ENCODE measurements around the gene HID1. TPM values are rescaled to one million over a fixed set of nuclear protein-coding genes. Genes with fewer than 3 reads are reported as not detected.

Gene HID1
- total RNA-seq, 1 donor from 2014 or later, result 2.6 TPM

DNA sequence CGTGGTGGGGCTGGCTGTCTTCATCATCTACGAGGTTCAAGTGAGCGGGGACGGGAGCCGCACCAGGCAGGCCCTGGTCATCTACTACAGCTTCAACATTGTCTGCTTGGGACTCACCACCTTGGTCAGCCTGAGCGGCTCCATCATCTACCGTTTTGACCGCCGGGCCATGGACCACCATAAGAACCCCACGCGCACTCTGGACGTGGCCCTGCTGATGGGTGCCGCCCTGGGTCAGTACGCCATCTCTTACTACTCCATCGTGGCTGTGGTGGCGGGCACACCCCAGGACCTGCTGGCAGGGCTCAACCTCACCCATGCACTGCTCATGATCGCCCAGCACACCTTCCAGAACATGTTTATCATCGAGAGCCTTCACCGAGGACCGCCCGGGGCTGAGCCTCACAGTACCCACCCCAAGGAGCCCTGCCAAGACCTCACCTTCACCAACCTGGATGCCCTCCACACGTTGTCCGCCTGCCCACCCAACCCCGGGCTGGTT, 42.0 kb downstream of the HID1 start:
- no peak overlapping the region for H2AFZ ChIP-seq (ENCODE audit: low read depth, low read length)
- H4K20me1 ChIP-seq (ENCODE audit: insufficient read depth, low read length), result no peaks in the 10 kb centered on the region
- H3K4me1 ChIP-seq (ENCODE audit: insufficient read depth, low read length), result no peaks in the 10 kb centered on the region
- H3K36me3 Mint-ChIP-seq (ENCODE audit: low read depth, unreplicated experiment), result peaks cover 2% of the 10 kb centered on the region
- peaks cover 86% of the 10 kb centered on the region for H3K27me3 Mint-ChIP-seq (ENCODE audit: low read depth, unreplicated experiment)
- FAIRE-seq, result no peak
- no peak overlapping the region for H3K27ac Mint-ChIP-seq (ENCODE audit: unreplicated experiment)
- no peak overlapping the region for H3K9ac ChIP-seq (ENCODE audit: low read length)
- H3K79me2 ChIP-seq (ENCODE audit: insufficient read depth, low read length), result no peaks in the 10 kb centered on the region
- H3K27ac ChIP-seq (ENCODE audit: low read depth, low read length), result no peak overlapping the region
- no peak for DNase-seq (ENCODE audit: low read depth)
- H3K27me3 ChIP-seq (ENCODE audit: insufficient read depth, low read length), result peaks cover 49% of the 10 kb centered on the region
- peaks cover 4% of the 10 kb centered on the region for H3K9me3 Mint-ChIP-seq (ENCODE audit: unreplicated experiment)
- H3K4me3 ChIP-seq (ENCODE audit: insufficient read depth, low read depth, low read length), result no peak overlapping the region
- H3K4me1 Mint-ChIP-seq (ENCODE audit: low read depth, unreplicated experiment), result no peaks in the 10 kb centered on the region
- no peak overlapping the region for H3K4me3 Mint-ChIP-seq (ENCODE audit: unreplicated experiment)
- TF ChIP-seq, protein P1, sequence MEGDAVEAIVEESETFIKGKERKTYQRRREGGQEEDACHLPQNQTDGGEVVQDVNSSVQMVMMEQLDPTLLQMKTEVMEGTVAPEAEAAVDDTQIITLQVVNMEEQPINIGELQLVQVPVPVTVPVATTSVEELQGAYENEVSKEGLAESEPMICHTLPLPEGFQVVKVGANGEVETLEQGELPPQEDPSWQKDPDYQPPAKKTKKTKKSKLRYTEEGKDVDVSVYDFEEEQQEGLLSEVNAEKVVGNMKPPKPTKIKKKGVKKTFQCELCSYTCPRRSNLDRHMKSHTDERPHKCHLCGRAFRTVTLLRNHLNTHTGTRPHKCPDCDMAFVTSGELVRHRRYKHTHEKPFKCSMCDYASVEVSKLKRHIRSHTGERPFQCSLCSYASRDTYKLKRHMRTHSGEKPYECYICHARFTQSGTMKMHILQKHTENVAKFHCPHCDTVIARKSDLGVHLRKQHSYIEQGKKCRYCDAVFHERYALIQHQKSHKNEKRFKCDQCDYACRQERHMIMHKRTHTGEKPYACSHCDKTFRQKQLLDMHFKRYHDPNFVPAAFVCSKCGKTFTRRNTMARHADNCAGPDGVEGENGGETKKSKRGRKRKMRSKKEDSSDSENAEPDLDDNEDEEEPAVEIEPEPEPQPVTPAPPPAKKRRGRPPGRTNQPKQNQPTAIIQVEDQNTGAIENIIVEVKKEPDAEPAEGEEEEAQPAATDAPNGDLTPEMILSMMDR (IDR thresholded peaks at IDR 0.05; ENCODE audit: insufficient read depth, low read depth, low read length), result no peak
- no peak for TF ChIP-seq EZH2 (IDR thresholded peaks at IDR 0.05; ENCODE audit: insufficient read depth, low read length)
- H3K4me2 ChIP-seq (ENCODE audit: low read length), result no peak overlapping the region
- H3K9me3 ChIP-seq (ENCODE audit: insufficient read depth, low read depth, low read length), result no peaks in the 10 kb centered on the region
- no peaks in the 10 kb centered on the region for H3K36me3 ChIP-seq (ENCODE audit: insufficient read depth, low read length)

DNA sequence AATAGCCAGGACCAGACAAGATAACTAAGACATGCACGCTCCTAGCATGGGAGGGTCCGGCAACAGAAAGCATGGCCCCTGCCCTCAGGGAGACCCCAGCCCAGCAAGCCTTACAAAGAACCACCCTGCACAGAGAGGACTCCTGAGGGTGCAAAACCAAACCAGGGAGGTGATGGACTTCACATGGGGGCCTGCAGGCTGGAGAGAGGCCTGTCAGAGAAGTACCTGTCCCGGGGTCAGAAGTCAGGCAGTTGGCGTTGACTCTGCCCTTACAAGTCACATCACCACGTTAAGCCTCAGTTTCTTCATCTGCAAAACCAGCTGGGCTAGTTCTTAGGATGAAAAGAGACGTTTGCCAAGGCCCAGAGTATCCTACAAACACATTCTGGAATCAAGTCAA, 43.8 kb downstream of the HID1 start:
- H3K27me3 ChIP-seq (ENCODE audit: insufficient read depth, low read length), result peaks cover 55% of the 10 kb centered on the region
- no peaks in the 10 kb centered on the region for H3K4me1 ChIP-seq (ENCODE audit: insufficient read depth, low read length)
- peaks cover 2% of the 10 kb centered on the region for H3K36me3 Mint-ChIP-seq (ENCODE audit: low read depth, unreplicated experiment)
- no peak overlapping the region for H3K4me3 Mint-ChIP-seq (ENCODE audit: unreplicated experiment)
- H3K9ac ChIP-seq (ENCODE audit: low read length), result no peak overlapping the region
- peaks cover 8% of the 10 kb centered on the region for H3K9me3 Mint-ChIP-seq (ENCODE audit: unreplicated experiment)
- TF ChIP-seq EZH2 (IDR thresholded peaks at IDR 0.05; ENCODE audit: insufficient read depth, low read length), result no peak
- TF ChIP-seq, protein P1 (IDR thresholded peaks at IDR 0.05; ENCODE audit: insufficient read depth, low read depth, low read length), result no peak
- H3K4me2 ChIP-seq (ENCODE audit: low read length), result no peak overlapping the region
- no peak overlapping the region for H2AFZ ChIP-seq (ENCODE audit: low read depth, low read length)
- no peaks in the 10 kb centered on the region for H4K20me1 ChIP-seq (ENCODE audit: insufficient read depth, low read length)
- H3K9me3 ChIP-seq (ENCODE audit: insufficient read depth, low read depth, low read length), result no peaks in the 10 kb centered on the region
- H3K36me3 ChIP-seq (ENCODE audit: insufficient read depth, low read length), result no peaks in the 10 kb centered on the region
- DNase-seq (ENCODE audit: low read depth), result no peak
- H3K4me3 ChIP-seq (ENCODE audit: insufficient read depth, low read depth, low read length), result no peak overlapping the region
- FAIRE-seq, result no peak
- H3K4me1 Mint-ChIP-seq (ENCODE audit: low read depth, unreplicated experiment), result no peaks in the 10 kb centered on the region
- peaks cover 83% of the 10 kb centered on the region for H3K27me3 Mint-ChIP-seq (ENCODE audit: low read depth, unreplicated experiment)
- no peaks in the 10 kb centered on the region for H3K79me2 ChIP-seq (ENCODE audit: insufficient read depth, low read length)
- H3K27ac ChIP-seq (ENCODE audit: low read depth, low read length), result no peak overlapping the region
- H3K27ac Mint-ChIP-seq (ENCODE audit: unreplicated experiment), result no peak overlapping the region

DNA sequence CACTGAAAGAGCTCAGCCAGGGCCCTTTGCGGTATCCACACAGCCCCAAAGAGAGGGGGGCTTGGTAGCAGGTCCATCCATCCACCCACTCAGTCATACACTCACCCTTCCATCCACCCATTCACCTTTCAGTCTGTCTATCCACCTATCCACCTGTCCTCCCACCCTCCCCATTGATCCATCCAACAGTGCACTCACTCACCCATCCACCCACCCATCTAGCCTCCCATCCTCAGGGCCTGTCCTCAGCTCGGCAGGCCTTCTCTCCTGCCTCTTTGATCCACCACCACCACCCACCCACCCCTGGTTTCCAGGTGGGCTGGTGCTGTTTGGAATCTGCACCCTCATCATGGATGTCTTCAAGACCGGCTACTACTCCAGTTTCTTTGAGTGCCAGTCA, 47.3 kb downstream of the HID1 start:
- no peak overlapping the region for H3K9ac ChIP-seq (ENCODE audit: low read length)
- no peak overlapping the region for H3K27ac Mint-ChIP-seq (ENCODE audit: unreplicated experiment)
- H3K4me3 Mint-ChIP-seq (ENCODE audit: unreplicated experiment), result no peak overlapping the region
- DNase-seq (ENCODE audit: low read depth), result no peak
- no peak overlapping the region for H2AFZ ChIP-seq (ENCODE audit: low read depth, low read length)
- H3K36me3 Mint-ChIP-seq (ENCODE audit: low read depth, unreplicated experiment), result peaks cover under 1% of the 10 kb centered on the region
- peaks cover 6% of the 10 kb centered on the region for H3K9me3 Mint-ChIP-seq (ENCODE audit: unreplicated experiment)
- H3K36me3 ChIP-seq (ENCODE audit: insufficient read depth, low read length), result no peaks in the 10 kb centered on the region
- FAIRE-seq, result no peak
- peaks cover 67% of the 10 kb centered on the region for H3K27me3 Mint-ChIP-seq (ENCODE audit: low read depth, unreplicated experiment)
- TF ChIP-seq, protein P1 (IDR thresholded peaks at IDR 0.05; ENCODE audit: insufficient read depth, low read depth, low read length), result no peak
- TF ChIP-seq EZH2 (IDR thresholded peaks at IDR 0.05; ENCODE audit: insufficient read depth, low read length), result no peak
- no peak overlapping the region for H3K4me2 ChIP-seq (ENCODE audit: low read length)
- no peaks in the 10 kb centered on the region for H4K20me1 ChIP-seq (ENCODE audit: insufficient read depth, low read length)
- H3K79me2 ChIP-seq (ENCODE audit: insufficient read depth, low read length), result no peaks in the 10 kb centered on the region
- no peaks in the 10 kb centered on the region for H3K4me1 Mint-ChIP-seq (ENCODE audit: low read depth, unreplicated experiment)
- no peaks in the 10 kb centered on the region for H3K4me1 ChIP-seq (ENCODE audit: insufficient read depth, low read length)
- H3K9me3 ChIP-seq (ENCODE audit: insufficient read depth, low read depth, low read length), result no peaks in the 10 kb centered on the region
- H3K4me3 ChIP-seq (ENCODE audit: insufficient read depth, low read depth, low read length), result no peak overlapping the region
- no peak overlapping the region for H3K27ac ChIP-seq (ENCODE audit: low read depth, low read length)
- H3K27me3 ChIP-seq (ENCODE audit: insufficient read depth, low read length), result peaks cover 55% of the 10 kb centered on the region
